ENCODE measurements around the gene GSTT4. TPM values are rescaled to one million over a fixed set of nuclear protein-coding genes. Genes with fewer than 3 reads are reported as not detected.
"Not testable (repeated sequence)": the region's sequence is repeated elsewhere in the genome, so short reads cannot be mapped to it uniquely, and the experiment has no call there.

The GSTT4 gene
- not detected in 2 replicates for total RNA-seq

DNA sequence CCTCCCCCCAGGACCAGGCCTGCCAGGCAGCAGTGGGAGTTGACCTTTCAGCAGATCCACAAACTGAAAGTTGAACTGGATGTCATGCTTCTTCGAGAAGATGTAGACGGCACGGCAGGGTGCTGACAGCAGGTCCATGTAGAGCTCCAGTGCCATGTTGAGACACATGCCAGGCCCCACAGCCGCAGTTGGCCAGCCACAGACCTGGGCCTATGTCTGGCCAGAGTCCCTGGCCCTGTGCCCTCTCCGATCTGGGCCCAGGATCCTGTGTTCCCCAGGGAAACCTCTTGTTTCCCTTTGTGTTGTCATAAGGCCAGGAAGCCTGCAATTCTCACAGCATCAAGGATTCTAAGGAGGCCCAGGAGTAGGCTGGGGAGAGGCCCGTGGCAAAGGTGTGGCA lies at the start of gene GSTT4:
Gene GSTT4 (minus strand): TSS at position 253 of the 400 bp plus-strand sequence. CDS start 97 bp downstream, at position 156.
- intact Hi-C loops (cut with micrococcal nuclease): no loop called here

DNA sequence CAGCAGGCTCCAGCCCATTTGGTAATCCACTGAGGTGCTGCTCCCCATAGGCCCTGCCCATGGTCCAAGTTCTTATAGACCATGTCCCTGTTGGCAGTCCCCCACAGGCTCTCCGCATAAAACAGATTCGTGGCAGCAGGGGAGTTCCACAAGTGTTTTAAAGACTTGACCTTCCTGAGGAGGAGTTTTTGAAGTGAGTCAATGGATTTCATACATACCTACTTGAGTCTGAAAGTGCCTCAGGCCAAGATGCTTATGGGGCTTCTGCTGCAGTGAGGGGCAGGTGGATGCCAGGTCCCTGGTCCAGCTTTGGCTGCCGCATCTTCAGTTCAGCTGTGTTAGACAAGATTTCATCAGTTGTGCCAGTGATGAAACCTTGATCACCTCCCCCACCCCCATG lies 49.1 kb upstream of the GSTT4 start:
- intact Hi-C loops (cut with micrococcal nuclease): no loop called here

DNA sequence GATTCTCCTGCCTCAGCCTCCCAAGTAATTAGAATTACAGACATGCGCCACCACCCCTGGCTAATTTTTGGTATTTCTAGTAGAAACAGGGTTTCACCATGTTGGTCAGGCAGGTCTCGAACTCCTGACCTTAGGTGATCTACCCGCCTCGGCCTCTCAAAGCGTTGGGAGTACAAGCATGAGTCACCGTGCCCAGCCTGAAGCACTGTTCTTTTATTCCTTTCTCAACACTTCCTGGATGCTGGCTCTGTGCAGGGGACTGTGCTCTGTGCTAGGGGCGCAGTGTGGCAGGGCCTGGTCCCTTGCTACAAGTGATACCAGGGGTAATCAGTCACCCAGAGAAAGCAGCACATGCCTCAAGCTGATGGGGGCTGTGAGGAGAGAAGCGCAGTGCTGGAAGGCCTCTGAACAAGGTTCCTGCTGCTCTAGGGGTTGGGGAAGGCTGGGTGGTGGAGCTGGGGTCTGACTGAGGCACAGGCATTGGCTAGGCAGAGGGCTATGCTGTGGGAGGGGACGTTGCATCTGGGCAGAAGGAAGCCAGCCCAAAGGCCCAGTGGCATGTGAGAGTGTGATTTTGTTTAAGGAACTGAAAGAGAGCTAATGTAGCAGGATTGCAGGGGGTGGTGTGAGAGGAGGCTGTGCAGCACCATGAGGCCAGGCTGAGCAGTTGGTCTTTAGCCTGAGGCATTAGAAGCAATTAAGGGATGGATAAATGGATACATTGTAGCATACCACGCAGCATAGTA lies 48.4 kb upstream of the GSTT4 start:
- intact Hi-C loops (cut with micrococcal nuclease): no loop called here

DNA sequence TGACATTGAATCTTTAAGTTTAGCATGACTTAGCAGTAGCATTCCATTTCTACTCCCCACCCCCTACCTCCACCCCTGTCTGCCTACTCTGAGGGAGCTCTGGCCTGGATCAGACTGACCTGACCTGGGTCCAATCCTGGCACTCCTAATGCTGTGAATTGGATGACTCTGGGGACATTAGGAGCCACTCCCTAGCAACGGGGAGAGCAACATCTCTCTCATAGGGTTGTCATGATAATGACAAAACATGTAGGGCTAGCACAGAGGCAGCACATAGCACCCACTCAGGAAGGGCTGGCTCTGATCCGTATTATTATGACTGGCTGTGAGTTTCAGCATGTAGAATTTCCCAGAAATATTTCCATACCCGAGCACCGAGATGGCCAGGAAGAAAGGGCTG lies 46.3 kb upstream of the GSTT4 start:
- intact Hi-C loops (cut with micrococcal nuclease): no loop called here

DNA sequence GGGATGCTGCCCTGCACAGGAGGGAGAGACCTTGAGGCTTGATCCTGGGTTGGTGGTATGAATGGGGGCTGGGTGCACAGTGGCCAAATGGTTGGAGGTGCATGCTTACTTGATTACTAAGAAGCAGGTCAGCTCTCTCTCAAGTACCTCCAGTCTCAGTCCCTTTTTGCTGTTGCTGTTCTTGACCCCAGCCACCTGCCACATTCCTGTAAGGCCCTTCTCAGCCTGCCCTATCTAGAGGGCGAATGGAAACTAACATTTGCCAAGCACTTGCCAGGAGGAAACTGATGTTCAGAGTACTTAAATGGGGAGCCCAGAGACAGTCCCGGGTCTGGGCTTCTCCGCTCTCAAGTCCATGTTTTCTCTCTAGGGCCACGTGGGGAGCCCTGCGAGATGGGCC lies 45.8 kb upstream of the GSTT4 start:
- intact Hi-C loops (cut with micrococcal nuclease): no loop called here

DNA sequence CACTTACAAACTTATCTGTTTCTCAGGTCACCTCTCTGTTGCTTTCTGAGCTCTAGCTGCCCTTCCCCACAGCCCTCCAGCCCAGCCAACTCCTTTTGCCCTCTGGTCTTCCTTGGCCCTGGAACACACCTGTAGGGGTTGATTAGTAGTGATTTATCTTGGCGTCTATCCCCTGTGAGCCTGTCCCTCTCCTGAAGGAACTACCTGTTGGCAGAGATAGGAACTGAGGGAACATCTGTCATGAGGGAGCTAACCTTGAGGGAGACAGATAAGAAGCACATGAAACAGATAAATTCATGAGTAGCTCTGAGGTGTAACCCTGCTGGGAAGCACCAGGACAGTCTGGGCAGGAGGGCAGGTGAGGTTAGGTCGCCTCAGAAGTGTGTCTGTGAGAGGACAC lies 44.7 kb upstream of the GSTT4 start:
- intact Hi-C loops (cut with micrococcal nuclease): no loop called here

DNA sequence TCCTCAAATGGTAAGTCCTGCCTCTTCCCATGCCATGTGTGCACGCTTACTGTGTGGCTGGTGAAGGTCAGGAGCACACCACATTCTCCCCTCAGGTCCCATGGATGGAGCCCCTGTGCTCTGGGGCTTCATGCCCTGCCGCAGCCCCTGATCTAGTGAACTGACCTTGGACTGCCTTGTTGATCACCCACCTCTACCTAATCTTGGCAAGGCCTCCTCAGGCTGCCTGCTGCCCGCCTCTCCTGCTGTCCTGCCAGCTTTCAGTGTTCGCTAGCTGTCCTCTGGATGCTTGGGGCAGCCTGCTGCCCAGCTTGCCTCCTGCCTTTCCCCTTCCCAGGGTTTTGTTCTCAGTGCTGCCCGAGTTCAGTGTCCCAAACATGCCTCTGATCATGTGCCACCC lies 44.0 kb upstream of the GSTT4 start:
- intact Hi-C loops (cut with micrococcal nuclease): no loop called here

DNA sequence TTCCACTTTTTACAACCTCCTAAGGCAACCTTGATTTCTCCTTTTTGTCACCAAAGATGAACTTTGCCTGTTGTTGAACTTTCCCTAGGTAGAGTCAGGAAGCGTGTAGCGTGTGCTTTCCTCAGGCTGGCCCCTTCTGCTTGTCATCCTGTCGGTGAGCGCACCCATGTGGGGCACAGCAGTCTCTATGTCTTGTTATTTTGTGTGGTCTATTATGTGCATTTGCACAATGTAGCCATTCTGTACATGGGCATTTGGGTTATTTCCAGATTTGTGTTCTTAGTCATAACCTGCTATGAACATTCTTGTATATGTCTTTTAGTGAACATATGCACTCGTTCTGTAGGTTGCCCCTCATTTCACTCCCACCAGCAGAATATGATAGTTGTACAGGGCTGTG lies 40.8 kb upstream of the GSTT4 start:
- intact Hi-C loops (cut with micrococcal nuclease): no loop called here

DNA sequence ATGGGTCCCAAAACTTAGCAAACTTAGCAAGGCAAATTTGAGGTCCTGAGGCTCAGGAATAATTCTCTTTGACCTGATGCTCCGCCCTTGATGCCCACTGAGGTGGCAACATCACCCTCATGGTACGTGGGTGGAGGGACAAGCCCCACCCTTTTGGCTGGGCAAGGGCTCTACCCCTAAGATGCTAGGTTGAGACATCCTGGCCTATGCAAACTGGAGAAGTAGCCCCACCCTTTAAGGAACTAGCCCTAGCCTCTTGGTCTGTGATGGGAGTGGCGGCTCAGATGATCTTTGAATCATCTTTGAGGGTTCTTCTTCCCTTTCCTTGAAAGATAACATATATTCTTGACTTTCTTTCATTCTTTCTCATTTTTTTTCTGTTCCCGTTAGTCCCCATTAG lies 38.7 kb upstream of the GSTT4 start:
- intact Hi-C loops (cut with micrococcal nuclease): no loop called here

DNA sequence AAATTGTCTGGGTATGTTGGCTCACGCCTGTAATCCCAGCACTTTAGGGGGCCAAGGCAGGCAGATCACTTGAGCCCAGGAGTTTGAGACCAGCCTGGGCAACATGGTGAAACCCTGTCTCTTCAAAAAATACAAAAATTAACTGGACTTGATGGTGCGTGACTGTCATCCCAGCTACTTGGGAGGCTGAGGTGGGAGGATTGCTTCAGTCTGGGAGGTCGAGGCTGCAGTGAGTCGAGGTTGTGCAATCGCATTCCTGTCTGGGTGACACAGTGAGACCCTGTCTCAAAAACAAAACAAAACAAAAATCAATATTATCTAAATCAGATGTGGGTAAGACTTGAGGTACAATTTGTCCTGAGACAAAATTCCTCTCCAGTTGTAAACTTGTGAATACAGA lies 38.2 kb upstream of the GSTT4 start:
- intact Hi-C loops (cut with micrococcal nuclease): not testable (repeated sequence)

DNA sequence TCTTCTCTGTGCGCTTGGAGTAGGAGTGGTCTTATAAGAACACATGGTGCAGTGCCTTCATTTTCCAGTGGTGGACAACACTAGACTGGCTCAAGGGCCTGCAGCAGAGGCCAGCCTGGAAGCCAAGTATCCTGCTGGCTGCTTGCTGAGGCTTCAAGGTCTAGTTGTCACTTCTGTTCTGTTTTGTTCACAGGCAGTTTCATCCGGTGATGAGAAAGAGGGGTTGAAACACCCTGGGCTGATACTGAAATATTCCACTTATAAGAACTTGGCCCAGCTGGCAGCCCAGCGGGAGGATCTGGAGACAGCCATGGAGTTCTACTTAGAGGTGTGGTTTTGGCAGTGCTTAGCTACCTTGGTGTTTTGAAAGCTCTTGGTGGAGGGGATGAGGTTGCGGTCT lies 35.7 kb upstream of the GSTT4 start:
- intact Hi-C loops (cut with micrococcal nuclease): no loop called here

DNA sequence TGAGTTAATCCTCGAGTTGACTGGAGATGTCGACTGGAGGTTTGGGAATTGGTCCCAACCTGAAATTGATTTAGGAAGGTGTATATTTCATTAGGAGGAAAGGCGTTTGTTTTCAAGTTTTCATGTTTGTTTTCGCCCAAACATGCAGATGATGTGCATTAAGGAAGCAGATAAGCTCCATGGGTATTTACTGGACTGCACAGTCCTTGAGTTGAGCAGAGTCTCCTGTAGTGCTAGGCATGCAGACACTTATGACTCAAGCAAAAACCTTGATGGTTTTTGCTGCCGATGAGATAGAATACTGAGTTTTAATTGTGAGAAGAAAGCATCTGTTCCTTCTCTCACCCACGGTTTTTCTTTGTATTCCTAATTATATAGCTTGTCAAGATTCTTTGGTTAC lies 33.8 kb upstream of the GSTT4 start:
- intact Hi-C loops (cut with micrococcal nuclease): no loop called here

DNA sequence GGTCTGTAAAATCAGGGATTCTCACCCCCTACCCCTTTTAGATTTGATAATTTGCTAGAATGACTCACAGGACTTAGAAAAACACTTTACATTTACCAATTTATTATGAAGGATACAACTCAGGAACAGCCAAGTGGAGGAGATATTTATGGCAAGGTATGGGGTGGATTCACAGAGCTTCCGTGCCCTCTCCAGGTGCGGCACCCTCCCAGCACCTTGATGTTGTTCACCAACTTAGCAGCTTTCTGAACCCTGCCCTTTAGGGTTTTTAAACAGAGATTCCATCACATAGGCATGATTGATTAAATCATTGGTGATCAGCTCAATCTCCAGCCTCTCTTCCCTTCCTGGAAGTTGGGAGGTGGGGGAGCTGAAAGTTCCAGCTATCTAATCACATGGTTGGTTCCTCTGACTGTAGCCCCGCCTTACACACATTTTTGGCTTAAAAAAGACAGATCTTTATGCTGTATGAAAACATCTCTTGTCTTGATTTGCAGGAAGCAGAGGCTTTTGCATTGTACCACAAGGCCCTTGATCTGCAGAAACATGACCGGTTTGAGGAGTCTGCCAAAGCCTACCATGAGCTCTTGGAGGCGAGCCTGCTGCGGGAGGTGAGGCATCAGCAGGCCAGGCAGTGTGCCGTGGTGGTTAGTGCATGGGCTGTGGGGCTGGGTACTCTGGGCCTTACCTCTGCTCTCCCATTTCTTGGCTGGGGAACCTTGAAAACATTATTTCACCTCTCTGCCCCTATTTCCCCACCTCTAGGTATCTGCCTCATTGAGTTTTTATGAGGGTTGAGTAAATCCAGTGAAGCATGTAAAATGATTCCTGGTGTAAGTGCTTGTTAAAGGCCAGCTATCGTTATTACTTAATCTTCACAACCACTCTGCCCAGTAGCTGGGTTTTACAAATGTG lies 32.9 kb upstream of the GSTT4 start:
- intact Hi-C loops (cut with micrococcal nuclease): no loop called here

DNA sequence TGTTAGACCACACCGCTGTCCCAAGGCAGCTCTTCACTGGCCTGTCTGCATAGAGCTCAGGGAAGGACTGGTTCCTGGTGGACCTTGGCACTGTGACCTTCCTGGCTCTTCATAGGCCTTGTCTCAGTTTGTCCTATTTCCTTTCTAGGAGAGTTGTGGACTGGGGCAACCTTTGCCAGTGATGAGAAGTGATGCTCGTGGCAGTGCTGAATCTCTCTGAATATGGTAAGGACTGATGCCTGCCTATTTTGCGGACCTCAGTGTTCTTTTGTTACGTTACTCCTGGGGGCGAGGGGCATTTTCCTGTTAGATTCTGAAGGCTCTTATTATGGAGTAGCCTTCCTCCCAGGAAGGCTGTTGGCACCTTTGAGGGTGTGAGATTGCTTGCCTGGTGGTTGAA lies 30.0 kb upstream of the GSTT4 start:
- intact Hi-C loops (cut with micrococcal nuclease): no loop called here

DNA sequence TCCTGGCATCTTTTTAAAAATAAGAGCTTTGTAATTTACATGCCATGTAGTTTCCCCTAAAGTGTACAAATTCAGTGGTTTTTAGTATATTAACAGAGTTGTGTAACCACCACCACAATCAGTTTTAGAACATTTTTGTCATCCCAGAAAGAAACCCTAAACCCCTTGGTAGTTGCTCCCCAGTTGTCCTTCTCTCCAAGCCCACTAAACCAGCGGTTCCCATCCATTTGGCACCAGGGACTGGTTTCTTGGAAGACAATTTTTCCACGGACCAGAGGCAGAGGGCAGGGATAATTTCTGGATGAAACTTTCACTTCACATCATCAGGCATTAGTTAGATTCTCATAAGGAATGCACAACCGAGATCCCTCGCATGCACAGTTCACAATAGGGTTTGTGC lies 28.5 kb upstream of the GSTT4 start:
- intact Hi-C loops (cut with micrococcal nuclease): no loop called here

DNA sequence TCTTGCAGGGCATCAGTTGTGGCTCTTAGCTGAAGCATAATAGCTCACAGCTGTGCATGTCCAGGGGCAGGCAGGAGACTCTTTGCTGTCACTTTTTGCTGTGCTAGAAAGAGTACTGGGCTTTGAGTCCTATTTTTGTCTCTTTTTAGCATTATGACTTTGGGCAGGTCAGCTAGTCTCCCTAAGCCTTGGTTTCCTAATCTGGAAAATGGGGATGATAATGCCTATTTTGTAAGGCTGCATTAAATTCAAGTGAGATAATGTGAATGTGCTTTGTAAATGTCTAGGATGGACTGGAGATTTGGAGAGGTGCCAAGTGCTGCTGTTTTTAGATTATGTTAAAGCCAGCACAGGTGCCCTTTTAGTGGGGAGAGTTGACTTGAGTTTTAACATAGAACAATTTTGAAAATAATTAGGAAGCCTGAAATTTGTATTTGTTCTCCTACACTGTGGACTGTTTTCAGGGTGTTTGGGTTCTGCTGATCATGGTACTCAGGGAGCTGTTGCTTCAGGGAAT lies 25.0 kb upstream of the GSTT4 start:
- intact Hi-C loops (cut with micrococcal nuclease): no loop called here

DNA sequence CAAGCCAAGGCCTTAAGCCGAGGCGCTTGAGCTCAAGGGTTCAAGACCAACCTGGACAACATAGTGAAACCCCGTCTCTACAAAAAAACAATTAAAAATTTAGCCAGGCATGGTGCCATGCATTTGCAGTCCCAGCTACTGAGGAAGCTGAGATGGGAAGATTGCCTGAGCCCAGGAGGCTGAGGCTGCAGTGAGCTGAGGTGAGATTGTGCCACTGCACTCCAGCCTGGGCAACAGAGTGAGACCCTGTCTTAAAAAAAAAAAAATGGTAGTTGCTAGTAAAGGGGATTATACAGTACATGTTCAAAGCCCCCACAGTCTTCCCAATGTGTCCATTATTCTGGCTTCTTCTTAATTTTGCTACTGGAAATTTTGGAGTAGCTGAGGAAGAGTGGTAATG lies 24.1 kb upstream of the GSTT4 start:
- intact Hi-C loops (cut with micrococcal nuclease): no loop called here

DNA sequence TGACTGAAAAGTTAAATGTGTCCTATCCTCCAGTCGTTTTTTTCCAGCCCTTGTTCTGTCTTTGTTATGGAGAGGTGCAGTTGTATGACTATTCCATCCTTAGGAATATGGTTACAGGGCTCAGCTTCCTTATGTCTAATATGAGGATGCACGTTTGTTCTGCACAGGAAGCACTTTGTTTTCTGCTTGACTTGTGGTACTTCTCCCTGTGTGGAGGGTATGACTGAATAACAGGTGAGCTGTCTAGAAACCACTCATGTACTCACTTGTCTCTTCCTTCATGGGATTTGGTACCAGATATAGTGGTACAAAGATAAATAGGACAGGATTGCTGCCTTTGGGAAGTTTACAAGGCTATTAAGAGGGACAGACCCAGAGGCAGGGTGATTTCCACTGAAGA lies 23.3 kb upstream of the GSTT4 start:
- intact Hi-C loops (cut with micrococcal nuclease): no loop called here

DNA sequence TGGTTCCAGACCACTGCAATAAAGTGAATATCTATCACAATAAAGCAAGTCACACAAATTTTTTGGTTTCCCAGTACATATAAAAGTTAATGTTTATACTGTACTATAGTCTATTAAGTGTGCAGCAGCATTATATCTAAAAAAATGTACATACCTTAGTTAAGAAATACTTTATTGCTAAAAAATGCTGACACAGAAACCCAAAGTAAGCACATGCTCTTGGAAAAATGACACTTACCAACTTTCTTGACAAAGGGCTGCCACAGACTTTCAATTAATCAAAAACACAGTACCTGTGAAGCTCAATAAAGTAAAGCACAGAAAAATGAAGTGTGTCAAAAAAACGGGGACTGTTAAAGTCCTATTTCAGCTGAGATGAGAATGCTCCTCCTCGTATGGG lies 22.7 kb upstream of the GSTT4 start:
- intact Hi-C loops (cut with micrococcal nuclease): no loop called here

DNA sequence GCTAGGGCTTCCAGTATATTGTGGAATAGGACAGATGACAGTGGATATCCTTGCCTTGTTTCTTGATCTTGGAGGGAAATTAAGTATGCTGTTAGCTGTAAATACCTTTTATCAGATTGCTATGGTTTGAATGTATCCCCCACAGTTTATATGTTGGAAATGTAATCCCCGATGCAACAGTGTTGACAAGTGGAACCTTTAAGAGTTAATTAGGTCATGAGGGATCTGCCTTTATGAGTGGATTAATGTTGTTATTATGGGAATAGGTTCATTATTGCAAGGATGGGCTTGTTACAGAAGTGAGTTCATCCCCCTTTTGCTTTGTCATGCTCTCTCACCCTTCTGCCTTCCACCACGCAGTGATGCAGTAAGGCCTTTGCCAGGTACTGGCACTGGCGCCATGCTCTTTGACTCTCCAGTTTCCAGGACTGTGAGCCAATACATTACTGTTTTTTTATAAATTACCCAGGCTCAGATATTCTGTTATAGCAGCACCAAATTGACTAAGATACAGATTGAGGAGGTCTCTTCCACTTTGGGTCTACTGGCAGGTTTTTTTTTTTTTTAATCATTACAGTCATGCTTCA lies 22.2 kb upstream of the GSTT4 start:
- intact Hi-C loops (cut with micrococcal nuclease): no loop called here

DNA sequence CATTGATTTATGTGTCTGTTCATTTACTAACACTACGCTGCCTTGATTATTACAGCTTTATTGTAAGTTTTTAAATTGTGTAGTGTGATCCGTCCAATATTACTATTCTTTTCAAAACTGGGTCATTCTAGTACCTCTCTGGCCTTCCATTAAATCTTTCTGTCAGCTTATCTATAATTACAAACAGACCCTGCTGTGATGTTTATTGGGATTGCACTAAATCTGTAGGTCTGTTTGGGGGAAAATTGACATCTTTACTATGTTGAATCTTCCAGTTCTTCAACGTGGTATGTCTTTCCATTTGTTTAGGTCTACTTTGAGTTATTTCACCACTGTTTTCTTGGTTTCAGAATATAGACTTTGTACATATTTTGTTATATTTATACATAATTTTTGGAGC lies 21.5 kb upstream of the GSTT4 start:
- intact Hi-C loops (cut with micrococcal nuclease): no loop called here

DNA sequence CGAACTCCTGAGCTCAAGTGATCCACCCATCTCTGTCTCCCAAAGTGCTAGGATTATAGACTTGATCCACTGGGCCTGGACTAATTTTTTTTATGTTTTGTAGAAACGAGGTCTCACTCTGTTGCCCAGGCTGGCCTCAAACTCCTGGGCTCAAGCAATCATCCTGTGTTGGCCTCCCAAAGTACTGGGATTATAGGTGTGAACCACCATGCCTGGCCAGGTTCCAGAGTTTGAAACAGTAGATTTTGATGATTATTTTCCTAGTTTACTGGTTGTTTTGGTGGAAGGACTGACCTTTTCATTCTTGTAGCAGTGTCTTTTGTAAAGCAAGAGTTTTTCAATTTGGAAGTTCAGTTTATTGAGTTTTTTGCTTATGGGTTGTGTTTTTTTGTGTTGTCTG lies 20.8 kb upstream of the GSTT4 start:
- intact Hi-C loops (cut with micrococcal nuclease): no loop called here
